Placental pericyte (primary cell): ENCODE results near the gene ZFAND2B. TPM values are rescaled to one million over a fixed set of nuclear protein-coding genes. Genes with fewer than 3 reads are reported as not detected.

Experiments used
- total RNA-seq: library from RNA; depleted of rRNA; stranded (reverse); fragments of >200 nt; gene quantifications from 2 replicates; pipeline ENCODE4 v1.2.3, GENCODE V29; 2012

The ZFAND2B gene
- total RNA-seq, 1 donor = 32.2 TPM

Other genes with a start within 250 kb of the ZFAND2B start
- not detected in 2 replicates for gene CDK5R2, start 247.1 kb upstream of the ZFAND2B start, total RNA-seq
- gene FEV, start 221.6 kb upstream of the ZFAND2B start, total RNA-seq = not detected in 2 replicates
- gene CRYBA2, start 213.4 kb upstream of the ZFAND2B start, total RNA-seq = not detected in 2 replicates
- gene CFAP65, start 165.3 kb upstream of the ZFAND2B start, total RNA-seq = not detected in 2 replicates
- under 0.01 TPM in 1 of 2 replicates, not detected in the other for gene IHH, start 145.9 kb upstream of the ZFAND2B start, total RNA-seq
- 18.6 and 18.9 TPM in 2 replicates for gene NHEJ1, start 46.0 kb upstream of the ZFAND2B start, total RNA-seq
- gene SLC23A3, start 36.8 kb upstream of the ZFAND2B start, total RNA-seq = 0.57 and 1.1 TPM in 2 replicates
- 20.9 and 36.8 TPM in 2 replicates for gene CNPPD1, start 29.9 kb upstream of the ZFAND2B start, total RNA-seq
- gene RETREG2, start 28.5 kb upstream of the ZFAND2B start, total RNA-seq = 74.7 and 81.0 TPM in 2 replicates
- gene ABCB6, start 12.2 kb downstream of the ZFAND2B start, total RNA-seq = 22.3 and 24.8 TPM in 2 replicates
- gene ATG9A, start 22.9 kb downstream of the ZFAND2B start, total RNA-seq = 56.9 and 74.0 TPM in 2 replicates
- 19.2 and 23.9 TPM in 2 replicates for gene ANKZF1, start 23.0 kb downstream of the ZFAND2B start, total RNA-seq
- 15.2 and 23.4 TPM in 2 replicates for gene GLB1L, start 38.7 kb downstream of the ZFAND2B start, total RNA-seq
- 37.4 and 59.1 TPM in 2 replicates for gene STK16, start 38.7 kb downstream of the ZFAND2B start, total RNA-seq
- gene TUBA4B, start 46.5 kb downstream of the ZFAND2B start, total RNA-seq = not detected in 2 replicates
- gene TUBA4A, start 47.1 kb downstream of the ZFAND2B start, total RNA-seq = 7.0 and 31.6 TPM in 2 replicates
- gene DNAJB2, start 72.6 kb downstream of the ZFAND2B start, total RNA-seq = 27.8 and 39.0 TPM in 2 replicates
- gene PTPRN, start 102.6 kb downstream of the ZFAND2B start, total RNA-seq = 0.88 and 7.9 TPM in 2 replicates
- not detected in 2 replicates for gene RESP18, start 126.0 kb downstream of the ZFAND2B start, total RNA-seq
- gene DNPEP, start 181.1 kb downstream of the ZFAND2B start, total RNA-seq = 64.0 and 76.8 TPM in 2 replicates
- gene DES, start 211.6 kb downstream of the ZFAND2B start, total RNA-seq = 0.29 and 7.2 TPM in 2 replicates
- 9.9 and 21.7 TPM in 2 replicates for gene SPEG, start 228.1 kb downstream of the ZFAND2B start, total RNA-seq